ENCODE measurements around the gene CARD8.
"Not testable (repeated sequence)": the region's sequence is repeated elsewhere in the genome, so short reads cannot be mapped to it uniquely, and the experiment has no call there.

Gene CARD8

GRCh38 chr19:48247212-48247611 is 8.5 kb downstream of the CARD8 start:
- no peak for DNase-seq (ENCODE audit: low read depth in 1 of 2, low spot score in 1 of 2)
- no peak overlapping the region for H3K27ac ChIP-seq (replicated peaks)
- H3K4me3 ChIP-seq (replicated peaks; ENCODE audit: insufficient read depth, low read length): no peak overlapping the region
- TF ChIP-seq, protein P1, sequence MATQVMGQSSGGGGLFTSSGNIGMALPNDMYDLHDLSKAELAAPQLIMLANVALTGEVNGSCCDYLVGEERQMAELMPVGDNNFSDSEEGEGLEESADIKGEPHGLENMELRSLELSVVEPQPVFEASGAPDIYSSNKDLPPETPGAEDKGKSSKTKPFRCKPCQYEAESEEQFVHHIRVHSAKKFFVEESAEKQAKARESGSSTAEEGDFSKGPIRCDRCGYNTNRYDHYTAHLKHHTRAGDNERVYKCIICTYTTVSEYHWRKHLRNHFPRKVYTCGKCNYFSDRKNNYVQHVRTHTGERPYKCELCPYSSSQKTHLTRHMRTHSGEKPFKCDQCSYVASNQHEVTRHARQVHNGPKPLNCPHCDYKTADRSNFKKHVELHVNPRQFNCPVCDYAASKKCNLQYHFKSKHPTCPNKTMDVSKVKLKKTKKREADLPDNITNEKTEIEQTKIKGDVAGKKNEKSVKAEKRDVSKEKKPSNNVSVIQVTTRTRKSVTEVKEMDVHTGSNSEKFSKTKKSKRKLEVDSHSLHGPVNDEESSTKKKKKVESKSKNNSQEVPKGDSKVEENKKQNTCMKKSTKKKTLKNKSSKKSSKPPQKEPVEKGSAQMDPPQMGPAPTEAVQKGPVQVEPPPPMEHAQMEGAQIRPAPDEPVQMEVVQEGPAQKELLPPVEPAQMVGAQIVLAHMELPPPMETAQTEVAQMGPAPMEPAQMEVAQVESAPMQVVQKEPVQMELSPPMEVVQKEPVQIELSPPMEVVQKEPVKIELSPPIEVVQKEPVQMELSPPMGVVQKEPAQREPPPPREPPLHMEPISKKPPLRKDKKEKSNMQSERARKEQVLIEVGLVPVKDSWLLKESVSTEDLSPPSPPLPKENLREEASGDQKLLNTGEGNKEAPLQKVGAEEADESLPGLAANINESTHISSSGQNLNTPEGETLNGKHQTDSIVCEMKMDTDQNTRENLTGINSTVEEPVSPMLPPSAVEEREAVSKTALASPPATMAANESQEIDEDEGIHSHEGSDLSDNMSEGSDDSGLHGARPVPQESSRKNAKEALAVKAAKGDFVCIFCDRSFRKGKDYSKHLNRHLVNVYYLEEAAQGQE (IDR thresholded peaks at IDR 0.05; ENCODE audit: insufficient replicate concordance, low read depth): no peak
- TF ChIP-seq GABPA (IDR thresholded peaks at IDR 0.05; ENCODE audit: low read depth) (no peak), CTCF (IDR thresholded peaks at IDR 0.05; ENCODE audit: insufficient read depth, low read length) (no peak), SPI1 (IDR thresholded peaks at IDR 0.05; ENCODE audit: borderline replicate concordance, low read depth) (no peak), POLR2AphosphoS5 (IDR thresholded peaks at IDR 0.05; ENCODE audit: low read depth) (no peak)
- H3K27me3 ChIP-seq (ENCODE audit: insufficient read depth, poor library complexity, severe bottlenecking): no peaks in the 10 kb centered on the region

- TF ChIP-seq POLR2AphosphoS5 (IDR thresholded peaks at IDR 0.05; ENCODE audit: low read depth): no peak
- no peak for TF ChIP-seq CTCF (IDR thresholded peaks at IDR 0.05; ENCODE audit: insufficient read depth, low read length)
- no peak overlapping the region for H3K27ac ChIP-seq (replicated peaks)
- no peak overlapping the region for H3K4me3 ChIP-seq (replicated peaks; ENCODE audit: insufficient read depth, low read length)
- no peaks in the 10 kb centered on the region for H3K27me3 ChIP-seq (ENCODE audit: insufficient read depth, poor library complexity, severe bottlenecking)
- DNase-seq (ENCODE audit: low read depth in 1 of 2, low spot score in 1 of 2): no peak
Measured at GRCh38 chr19:48246101-48246500, 9.6 kb downstream of the CARD8 start.

- Histone ChIP-seq H3K27ac (replicated peaks) (peak overlapping the region; percentile 51), H3K4me3 (replicated peaks; ENCODE audit: insufficient read depth, low read length) (no peak overlapping the region), H3K27me3 (ENCODE audit: insufficient read depth, poor library complexity, severe bottlenecking) (no peaks in the 10 kb centered on the region)
- DNase-seq (ENCODE audit: low read depth in 1 of 2, low spot score in 1 of 2): peak in 1 of 2 experiments; percentile 46
- TF ChIP-seq, protein P1 (IDR thresholded peaks at IDR 0.05; ENCODE audit: insufficient replicate concordance, low read depth): no peak
- TF ChIP-seq SPI1 (IDR thresholded peaks at IDR 0.05; ENCODE audit: borderline replicate concordance, low read depth) (peak; percentile 93), GABPA (IDR thresholded peaks at IDR 0.05; ENCODE audit: low read depth) (no peak)
Measured at GRCh38 chr19:48244281-48244680, 11.4 kb downstream of the CARD8 start.

DNA sequence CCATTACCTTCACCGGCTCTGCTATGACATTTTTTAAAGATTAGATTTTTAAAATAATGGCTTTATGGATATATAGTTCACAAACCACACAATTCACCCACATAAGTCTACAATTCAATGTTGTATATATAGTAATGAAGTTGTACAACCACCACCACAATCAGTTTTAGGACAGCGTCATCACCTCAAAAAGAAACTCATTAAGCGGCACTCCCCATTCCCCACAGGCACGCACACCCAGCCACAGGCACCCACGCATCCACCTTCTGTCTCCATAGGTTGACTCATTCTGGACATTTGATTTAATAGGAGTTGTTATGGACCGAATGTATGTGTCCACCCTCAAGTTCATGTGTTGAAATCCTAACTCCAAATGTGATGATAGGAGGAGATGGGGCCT is 13.9 kb downstream of the CARD8 start:
- H3K4me3 ChIP-seq (replicated peaks; ENCODE audit: insufficient read depth, low read length); DNase-seq (ENCODE audit: low read depth in 1 of 2, low spot score in 1 of 2); H3K27me3 ChIP-seq (ENCODE audit: insufficient read depth, poor library complexity, severe bottlenecking); H3K27ac ChIP-seq (replicated peaks): not testable (repeated sequence)

- Histone ChIP-seq H3K27ac (replicated peaks) (no peak overlapping the region), H3K27me3 (ENCODE audit: insufficient read depth, poor library complexity, severe bottlenecking) (no peaks in the 10 kb centered on the region), H3K4me3 (replicated peaks; ENCODE audit: insufficient read depth, low read length) (no peak overlapping the region)
- DNase-seq (ENCODE audit: low read depth in 1 of 2, low spot score in 1 of 2): no peak
- no peak for TF ChIP-seq GABPA (IDR thresholded peaks at IDR 0.05; ENCODE audit: low read depth)
- TF ChIP-seq CTCF (IDR thresholded peaks at IDR 0.05; ENCODE audit: insufficient read depth, low read length): no peak
Measured at GRCh38 chr19:48239582-48240141, 16.1 kb downstream of the CARD8 start.

All from HL-60 (cell line).